Right renal cortex interstitium (tissue), 3 donors: Measurements from ENCODE around the gene UBTD1. TPM values are rescaled to one million over a fixed set of nuclear protein-coding genes. Genes with fewer than 3 reads are reported as not detected.

Experiments used
- DNase-seq, 3 donors: peaks; one replicate each; pipeline ENCODE4 v3.0.0-alpha.2; 2013; ENCODE audit warnings: low read depth in 3 of 3, low spot score in 2 of 3
- polyA plus RNA-seq, 3 donors: library from polyadenylated mRNA; unstranded; fragments of 120-200 nt; gene quantifications; one replicate each; pipeline ENCODE4 v1.2.1, GENCODE V29; 2013; ENCODE audit not compliant: insufficient read length in 3 of 3

UBTD1 gene
- polyA plus RNA-seq, 3 donors = 6.6 to 8.8 (median 7.0) TPM

DNA sequence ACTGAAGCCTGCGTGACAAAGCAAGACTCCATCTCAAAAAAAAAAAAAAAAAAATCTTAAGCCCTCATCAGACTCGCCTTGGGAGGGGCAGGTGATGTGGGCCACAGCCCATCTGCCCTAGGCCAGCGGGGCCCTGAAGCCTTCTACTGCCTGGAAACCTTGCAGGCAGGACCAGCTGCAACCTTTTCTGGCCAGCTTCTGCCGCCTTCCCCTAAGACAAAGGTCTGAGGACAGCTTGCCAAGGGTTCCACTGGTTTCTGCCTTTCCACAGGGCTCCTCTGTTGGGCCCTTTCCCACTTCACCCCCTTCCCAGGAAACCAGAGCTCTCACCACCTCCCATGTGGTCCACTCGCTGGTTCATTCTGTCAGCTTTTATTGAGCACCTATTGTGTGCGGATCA is 35.2 kb downstream of the UBTD1 start:
- DNase-seq = no peak

DNA sequence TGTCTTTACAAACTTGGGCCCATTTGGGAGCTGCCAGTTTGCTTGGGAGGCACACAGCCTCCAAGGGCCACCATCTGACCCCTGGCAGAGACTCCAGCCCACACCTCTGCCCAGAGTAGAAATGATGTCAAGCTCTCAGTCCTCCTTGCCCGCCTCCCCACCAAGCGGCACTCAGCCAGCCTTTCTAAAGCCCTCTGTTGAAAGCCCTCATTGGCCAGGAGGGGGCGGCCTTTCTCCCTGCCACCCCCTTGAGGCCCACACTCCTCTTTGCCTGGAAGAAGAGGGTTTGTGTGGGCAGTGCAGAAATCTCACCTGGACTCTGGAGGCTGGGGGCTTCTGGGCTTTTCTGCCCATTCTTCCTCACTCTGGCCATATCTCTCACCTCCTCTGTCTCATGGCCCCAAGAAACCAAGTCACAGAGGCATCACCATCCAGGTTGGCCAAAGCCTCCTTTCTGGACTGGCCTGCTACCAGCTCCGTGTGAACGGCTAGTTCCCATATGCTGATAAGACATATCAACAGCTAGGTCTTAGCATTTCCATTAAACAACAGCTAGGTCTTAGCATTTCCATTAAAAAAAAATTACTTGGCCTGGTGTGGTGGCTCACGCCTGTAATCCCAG is 36.1 kb downstream of the UBTD1 start:
- DNase-seq = no peak

DNA sequence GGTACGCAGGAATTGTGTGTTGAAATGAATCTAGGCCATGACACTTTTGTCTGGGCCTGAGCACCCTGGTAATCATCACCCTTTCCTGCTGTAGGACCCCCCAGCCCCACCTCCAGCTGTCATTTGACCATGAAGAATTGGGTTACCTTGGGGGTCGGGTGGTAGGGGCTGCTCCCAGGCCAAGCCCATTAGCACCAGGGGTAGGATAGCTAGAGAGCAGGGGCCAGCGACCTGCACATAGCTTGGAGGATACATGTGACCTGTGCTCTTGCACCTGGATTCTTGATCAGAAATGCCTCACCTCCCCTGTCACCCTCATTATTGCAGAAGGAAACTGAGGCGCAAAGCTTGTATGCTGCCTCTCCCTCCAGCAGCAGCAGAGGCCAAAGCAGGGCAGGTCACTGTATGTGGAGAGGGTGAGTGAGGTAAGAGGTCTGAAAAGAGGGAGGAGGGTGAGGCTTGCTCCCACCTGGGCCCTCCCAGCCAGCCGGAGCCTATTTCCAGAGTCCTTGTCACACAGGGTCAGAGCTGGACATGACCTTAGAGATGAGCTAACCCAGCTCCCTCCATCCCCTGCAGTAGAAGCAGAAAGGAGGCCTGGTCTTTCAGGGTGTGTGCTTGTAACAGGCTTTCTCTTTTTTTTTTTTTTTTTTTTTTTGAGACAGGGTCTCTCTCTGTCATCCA is 38.6 kb downstream of the UBTD1 start:
- no peak for DNase-seq

DNA sequence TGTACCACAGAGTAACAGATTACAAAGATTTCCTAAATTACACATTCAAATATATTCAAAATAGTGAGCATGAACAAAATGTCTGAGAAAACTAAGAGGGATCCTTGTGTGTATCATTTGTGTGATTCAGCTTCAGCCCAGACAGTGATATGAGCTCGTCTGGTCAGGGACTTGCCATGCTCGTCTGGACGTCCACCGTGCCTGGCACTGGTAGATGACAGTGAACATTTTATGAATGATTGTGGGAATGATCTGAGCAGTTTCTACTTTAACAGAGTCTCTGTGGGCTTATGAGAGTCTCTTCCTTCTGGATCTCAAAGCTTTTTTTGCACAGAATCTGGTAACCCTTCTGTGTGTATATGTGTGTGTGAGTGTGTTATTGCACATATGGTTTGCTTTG is 39.7 kb downstream of the UBTD1 start:
- DNase-seq = no peak

DNA sequence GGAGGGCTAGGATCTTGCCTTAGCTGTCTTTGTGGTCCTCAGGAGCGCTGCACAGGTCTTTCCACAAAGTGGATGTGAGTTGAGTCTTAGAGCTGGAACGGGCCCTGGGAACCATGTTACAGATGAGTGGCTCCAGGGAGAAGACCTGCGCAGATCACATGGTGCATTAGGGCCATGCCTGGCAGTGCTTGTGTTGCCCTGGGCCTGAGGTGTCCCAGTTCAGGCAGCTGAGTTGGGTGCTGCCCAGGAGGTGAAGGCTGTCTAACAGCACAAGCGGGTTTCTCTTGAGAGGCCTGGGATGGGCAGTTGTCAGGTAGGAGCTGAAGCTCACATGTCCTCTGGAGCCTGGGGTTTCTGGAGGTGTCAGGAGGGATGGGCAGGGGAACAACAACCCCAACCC is 40.1 kb downstream of the UBTD1 start:
- DNase-seq = no peak

DNA sequence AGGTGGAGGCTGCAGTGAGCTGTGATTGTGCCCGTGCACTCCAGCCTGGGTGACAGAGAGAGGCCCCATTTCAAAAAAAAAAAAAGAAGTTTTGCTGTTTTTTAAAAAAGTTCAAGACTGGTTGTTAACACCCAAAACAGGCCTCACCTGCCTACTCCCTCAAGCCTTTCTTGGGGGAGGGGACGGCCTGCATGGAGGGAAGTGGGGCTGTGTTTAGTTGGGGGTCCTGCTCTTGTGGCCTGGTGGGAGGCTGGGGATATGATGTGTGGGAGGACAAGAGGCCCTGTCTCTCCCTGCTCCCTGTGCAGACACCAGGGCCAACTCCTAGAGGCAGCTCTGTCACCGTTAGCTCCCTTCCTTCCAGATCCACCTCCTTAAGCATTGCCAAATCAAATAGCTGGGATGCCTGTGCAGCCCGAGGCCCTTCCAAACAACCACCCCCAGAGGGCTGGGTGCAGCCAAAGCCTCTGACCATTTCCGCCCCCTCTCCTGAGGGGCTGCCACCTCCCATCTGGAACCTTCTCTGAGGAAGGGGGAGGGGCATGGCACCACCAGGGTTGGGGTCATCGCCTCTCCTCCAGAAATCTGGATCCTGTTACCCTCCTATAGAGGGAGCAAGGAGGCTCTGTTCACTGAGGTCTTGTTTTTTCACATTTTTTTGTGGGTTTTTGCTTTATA is 40.9 kb downstream of the UBTD1 start:
- DNase-seq = no peak

DNA sequence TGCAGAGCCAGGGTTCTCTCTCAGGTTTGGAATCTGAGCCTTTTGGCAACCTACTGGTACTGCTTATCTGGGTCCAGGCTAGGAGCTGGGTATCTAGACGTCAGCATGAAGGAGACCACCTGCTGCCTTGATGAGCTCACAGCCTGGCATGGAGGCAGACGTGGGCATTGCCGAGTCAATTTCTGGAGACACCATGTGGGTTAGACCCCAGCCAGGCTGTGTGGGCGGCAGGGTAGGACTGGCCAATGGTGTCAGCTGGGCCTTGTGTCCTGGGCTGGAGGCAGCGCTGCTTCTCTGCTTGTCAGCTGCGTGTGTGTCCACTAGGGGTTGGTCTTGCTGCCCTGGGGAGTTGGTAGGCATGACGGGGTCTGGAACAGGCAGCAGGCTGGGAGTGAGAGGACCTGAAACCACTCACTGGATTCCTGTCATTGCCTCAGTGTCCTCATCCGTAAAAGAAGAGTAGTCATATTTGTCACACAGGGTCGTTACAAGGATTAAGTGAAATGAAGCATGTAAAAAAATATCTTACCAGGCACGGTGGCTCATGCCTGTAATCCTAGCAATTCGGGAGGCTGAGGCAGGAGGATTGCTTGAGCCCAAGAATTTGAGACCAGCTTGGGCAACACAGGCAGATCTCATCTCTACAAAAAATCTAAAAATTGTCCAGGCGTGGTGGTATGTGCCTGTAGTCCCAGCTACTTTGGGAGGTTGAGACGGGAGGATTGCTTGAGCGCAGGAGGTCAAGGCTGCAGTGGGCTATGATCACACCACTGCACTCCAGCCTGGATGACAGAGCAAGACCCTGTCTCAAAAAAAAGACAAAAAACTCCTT is 42.2 kb downstream of the UBTD1 start:
- no peak for DNase-seq

DNA sequence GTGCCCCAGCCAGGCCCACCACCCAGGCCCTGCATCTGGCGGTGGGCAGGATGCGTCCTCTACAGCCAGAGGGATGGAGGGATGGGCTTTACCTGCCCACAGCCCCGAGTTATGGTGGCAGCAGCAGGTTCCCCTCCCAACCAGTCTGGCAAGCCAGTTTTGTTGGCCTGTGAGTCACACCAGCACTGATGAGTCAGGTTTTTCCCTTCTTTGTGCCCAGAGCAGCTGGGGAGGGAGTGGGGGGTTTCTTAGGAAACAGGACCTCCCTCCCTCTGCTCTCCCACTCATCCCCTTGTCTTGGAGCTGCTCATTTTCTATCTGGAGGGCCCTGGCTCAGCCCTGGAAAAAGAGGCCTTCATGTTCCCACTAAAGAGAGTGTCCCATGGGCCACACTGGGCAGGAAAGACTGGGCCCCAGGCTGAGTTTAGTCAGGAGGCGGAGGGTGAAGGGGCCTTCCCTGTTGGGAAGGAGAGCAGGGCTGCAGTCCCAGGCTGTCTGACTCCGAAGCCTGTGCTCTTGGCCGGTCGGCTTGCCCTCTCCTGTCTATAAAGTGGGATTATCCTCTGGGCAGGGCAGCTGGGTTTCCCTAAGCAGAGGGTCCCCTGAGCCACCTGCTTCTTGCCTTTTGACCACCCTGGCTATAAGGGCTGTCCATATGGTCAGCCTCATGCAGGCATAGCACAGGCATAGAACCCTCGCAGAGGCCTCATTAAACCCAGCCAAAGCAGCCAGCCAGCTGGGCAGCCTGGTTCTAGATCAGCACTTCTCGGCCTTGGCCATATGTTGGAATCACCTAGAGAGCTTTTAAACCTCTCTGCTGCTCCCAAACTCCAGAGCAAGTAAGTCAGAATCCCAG is 43.7 kb downstream of the UBTD1 start:
- no peak for DNase-seq

DNA sequence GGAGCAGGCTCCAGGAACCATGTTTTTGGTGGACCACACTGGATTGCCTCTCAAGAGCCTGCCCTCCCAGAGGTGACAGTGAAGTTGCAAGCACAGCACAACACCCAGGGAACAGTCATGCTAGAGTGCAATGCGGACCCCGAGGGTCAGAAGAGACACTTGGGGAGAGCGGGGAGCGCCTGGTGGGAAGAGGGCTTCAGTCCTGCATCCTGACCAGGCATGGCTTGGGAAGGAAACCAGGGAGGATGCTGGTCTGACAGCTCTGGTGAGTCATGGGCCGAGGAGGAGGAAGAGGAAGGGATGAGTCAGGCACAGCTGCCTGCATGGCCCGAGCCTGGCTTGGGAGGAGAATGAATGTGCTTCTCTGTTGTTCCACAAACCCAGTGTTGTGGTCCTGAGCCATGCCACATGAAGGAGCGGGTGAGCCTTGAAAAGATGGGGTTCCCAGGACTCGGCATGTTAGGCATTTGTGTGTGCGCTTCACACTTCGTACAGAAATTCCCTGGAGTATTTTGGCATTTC is 44.4 kb downstream of the UBTD1 start:
- DNase-seq = no peak

DNA sequence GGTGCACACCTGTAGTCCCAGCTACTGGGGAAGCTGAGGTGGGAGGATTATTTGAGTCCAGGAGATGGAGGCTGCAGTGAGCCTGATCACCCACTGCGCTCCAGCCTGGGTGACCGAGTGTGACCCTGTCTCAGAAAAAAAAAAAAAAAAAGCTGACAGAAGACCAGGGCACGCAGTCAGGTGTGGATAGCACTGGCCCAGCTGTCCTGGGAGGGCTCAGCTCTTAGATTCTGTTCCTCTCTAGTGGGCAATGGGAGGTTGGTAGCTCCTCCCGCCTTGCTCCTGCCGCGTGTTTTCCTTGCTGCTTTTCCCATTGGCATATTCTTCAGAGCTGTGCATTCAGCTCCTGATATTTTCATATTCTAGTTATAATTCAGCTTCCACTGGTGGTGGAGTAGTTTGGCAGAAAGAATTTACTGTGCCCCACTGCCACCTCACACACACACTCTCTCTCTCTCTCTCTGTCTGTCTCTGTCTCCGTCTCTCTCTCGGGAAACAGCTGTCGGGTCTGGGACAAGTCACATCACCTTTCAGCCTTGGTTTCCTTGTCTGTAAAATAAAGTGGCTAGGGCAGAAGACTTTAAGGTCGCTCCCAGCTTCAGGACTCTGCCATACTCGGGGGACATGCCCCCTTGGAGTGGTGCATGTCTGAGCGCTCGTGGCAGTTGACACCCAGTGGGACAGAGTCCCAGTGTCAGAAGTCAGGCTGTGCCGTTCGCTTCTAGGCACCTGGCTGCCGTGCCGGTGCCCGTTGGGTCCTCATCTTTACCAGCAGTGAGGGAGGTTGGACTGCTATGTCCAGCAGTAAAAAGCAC is 47.9 kb downstream of the UBTD1 start:
- DNase-seq = no peak

DNA sequence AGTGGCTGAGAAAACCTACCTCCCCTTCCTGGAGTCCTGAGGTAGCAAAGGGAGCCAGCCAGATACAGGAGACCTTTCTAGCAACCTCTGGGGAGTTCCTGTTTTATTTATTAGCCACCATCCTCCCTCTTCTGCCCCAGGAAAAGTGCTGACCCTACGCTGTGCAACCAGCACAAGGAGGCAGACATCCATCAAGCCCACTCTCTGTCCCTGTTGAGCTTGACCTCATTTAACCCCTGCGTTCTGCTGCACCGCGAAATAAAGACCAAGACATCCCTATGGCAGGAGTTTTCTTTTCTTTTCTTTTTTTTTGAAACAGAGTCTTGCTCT is 48.5 kb downstream of the UBTD1 start:
- DNase-seq = no peak

DNA sequence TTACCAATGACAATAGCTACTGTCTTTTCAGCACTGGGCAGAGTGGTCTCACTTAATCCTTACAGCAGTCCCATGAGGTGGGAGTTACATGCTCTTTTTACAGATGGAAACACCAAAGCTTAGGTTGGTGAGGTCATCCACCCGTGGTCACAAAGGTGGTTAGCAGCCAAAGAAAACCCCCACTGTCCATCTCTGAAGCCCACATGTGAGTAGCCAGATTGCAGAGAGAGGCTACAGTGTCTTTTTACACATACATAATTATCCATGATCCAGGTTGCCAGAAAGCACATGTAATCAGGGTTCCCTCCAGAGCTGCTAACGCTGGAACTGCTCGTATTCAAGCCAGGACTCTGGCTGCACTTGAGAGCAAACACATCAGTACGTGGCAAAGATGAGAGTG is 49.2 kb downstream of the UBTD1 start:
- no peak for DNase-seq

DNA sequence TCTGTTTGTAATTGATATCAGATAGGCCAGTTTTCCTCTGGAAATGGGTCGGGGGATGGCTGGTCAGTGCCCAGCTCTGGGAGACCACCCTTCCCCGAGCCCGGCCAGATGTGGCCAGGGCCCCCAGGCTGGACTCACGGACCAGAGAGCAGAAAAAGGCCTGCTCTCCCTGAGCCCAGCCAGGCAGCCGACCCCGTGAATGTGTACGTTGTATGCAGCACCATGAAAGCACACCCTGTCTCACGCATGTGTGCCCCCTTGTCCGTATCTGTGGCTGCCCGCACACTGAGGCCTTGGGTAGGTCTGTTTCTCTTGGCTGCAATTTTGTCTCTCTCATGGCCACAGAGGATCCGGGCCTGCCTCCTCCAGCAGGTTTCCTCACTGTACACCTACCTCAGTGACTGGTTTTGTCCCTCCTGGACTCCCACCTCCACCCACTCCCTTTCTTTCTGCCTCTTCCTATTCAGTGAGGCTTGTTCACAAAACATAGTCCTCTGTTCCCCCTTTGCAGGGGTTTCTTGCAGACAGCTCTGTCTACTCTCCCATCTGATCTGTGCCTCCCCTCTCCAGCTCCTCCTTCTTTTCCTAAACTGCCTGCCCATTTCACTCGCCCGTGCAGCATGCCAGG is 50.2 kb downstream of the UBTD1 start:
- no peak for DNase-seq

DNA sequence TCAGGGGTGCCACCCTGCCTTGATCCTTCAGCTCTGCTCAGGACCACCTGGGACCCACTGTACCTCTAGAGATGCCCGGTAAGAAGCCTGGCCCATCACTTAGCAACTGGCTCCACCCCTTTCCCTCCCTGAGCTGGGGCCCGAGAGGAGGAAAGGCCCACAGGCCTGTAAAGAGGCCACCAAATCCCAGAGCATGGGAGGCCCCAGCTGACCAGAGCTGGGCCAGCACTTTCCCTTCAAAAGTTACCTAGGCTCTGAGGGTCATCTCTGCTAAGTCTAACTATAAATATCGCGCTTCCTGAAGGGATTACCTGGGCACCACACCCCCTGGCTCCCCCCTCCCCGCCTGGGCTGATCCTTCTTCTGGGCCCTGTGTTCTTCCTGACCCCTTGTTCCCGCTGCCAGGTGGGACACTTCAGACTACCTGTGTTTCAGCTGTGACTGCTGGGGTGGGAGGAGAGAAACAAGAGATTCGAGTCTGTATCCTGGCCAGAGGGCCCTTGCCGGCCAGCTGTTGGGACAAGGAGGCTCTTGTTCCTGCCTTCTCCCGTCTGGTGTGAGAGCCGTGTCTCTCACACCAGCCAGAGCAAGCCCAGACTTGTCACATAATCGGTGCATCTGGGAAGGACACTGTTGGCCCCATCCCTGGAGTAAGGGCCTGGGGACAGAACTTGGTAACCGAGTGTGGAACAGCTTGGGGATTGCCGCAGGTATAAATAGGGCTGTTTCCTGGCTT is 51.0 kb downstream of the UBTD1 start:
- DNase-seq = no peak

DNA sequence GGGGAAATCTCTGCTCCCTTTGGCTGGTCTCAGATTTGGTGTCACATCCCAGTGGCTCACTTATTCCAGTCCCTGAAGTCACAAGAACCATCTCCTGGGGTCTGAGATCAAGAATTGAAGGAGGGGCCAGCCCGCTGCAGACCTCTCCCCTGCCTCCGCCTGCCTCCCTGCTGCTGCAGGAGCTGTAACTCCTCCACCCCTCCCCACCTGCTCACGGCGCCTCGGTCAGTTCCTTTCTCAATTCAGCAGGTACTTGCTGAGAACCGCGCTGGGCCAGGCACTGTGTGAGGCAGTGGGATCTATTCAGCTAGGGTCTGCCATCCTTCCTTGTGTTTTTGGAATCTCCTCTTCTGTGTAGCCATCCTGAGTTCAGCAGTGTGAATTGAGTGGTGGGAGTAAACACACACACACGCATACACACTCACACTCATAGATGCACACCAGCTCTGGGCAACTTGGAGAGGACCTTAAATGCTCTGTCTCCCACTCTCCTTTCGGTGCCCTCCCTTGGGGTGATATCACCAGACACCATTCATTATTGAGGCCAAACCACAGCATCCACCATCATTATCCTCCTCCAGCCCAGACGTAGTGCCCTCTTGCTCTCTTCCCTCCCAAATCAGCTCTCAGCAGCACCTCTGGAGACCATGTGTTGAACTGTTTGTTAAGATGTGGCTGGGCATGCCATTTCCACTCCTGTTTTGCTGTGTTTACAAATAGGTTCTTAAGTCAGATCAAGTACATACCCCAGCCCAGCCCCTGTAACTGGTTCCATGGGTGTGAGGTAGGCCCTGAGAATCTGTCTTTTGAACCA is 51.8 kb downstream of the UBTD1 start:
- no peak for DNase-seq

DNA sequence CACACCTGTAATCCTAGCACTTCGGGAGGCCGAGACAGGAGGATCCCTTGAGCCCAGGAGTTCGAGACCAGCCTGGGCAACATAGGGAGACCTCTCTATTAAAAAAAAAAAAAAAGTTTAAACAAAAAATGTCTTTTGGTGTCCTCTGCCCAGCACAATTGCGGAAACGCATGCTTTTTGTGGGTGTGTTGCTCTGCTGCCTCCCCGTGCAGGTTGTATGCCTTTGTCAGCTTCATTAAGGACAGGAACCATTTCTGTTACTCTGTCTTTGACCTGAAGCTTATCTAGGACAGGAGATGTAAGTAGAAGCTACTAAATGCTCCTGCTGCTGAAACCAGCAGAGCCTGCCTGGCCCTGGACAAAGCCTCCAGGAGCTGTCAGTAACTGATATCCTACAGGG is 52.5 kb downstream of the UBTD1 start:
- no peak for DNase-seq

DNA sequence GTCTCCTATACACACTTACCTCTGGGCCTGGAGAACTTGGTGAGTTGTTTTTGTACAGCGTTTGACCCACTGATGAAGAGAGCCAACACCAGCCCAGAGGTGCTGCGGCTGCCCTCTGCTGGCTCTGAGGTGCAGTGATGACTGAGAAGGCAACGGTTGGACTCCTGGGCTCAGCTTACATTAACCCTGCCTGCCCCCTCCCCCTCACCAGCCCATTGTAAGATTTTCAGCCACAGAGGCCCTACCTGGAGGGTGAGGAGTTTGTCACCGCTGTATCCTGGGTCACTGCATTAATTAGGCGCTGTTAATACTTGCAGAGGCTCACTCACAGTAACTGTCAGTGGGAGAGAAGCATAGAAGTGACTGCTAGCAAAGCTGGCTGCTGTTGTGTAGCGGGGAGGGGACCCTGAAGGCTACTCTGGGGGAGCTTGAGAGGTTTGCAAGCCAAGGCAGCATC is 54.9 kb downstream of the UBTD1 start:
- no peak for DNase-seq
